GM19372 (cell line): Measurements from ENCODE around the gene SLC1A5.
"Not testable (repeated sequence)": the region's sequence is repeated elsewhere in the genome, so short reads cannot be mapped to it uniquely, and the experiment has no call there.

Experiments
- ATAC-seq: cut with Tn5 transposase; IDR thresholded peaks from one replicate; pipeline ENCODE4 v1.9.1; 2021; ENCODE audit warnings: mild to moderate bottlenecking, low read depth, moderate library complexity; ENCODE audit not compliant: unreplicated experiment

The SLC1A5 gene

GRCh38 chr19:46773018-46773399, 15.4 kb downstream of the SLC1A5 start:
- no peak for ATAC-seq

- ATAC-seq: no peak
Observed at GRCh38 chr19:46772170-46773017, 16.0 kb downstream of the SLC1A5 start.

- not testable (repeated sequence) for ATAC-seq
Observed at GRCh38 chr19:46768746-46769145, 19.6 kb downstream of the SLC1A5 start.

GRCh38 chr19:46766569-46767317, 21.7 kb downstream of the SLC1A5 start:
- no peak for ATAC-seq

GRCh38 chr19:46764817-46765291, 23.5 kb downstream of the SLC1A5 start:
- ATAC-seq: no peak

GRCh38 chr19:46762245-46762890, 26.0 kb downstream of the SLC1A5 start:
- ATAC-seq: no peak

- no peak for ATAC-seq
Observed at GRCh38 chr19:46761418-46761831, 27.0 kb downstream of the SLC1A5 start.

- not testable (repeated sequence) for ATAC-seq
Observed at GRCh38 chr19:46760897-46761296, 27.5 kb downstream of the SLC1A5 start.

- ATAC-seq: no peak
Observed at GRCh38 chr19:46760363-46760762, 28.0 kb downstream of the SLC1A5 start.

- ATAC-seq: no peak
Observed at GRCh38 chr19:46759817-46760333, 28.5 kb downstream of the SLC1A5 start.

GRCh38 chr19:46759206-46759605, 29.2 kb downstream of the SLC1A5 start:
- ATAC-seq: no peak

GRCh38 chr19:46756544-46756888, 31.9 kb downstream of the SLC1A5 start:
- ATAC-seq: no peak

- ATAC-seq: no peak
Observed at GRCh38 chr19:46755853-46756543, 32.4 kb downstream of the SLC1A5 start.

GRCh38 chr19:46755077-46755852, 33.1 kb downstream of the SLC1A5 start:
- ATAC-seq: no peak

- ATAC-seq: no peak
Observed at GRCh38 chr19:46753420-46754155, 34.8 kb downstream of the SLC1A5 start.

GRCh38 chr19:46748325-46749109, 39.9 kb downstream of the SLC1A5 start:
- no peak for ATAC-seq

- ATAC-seq: peak; percentile 63
Observed at GRCh38 chr19:46746281-46747057, 41.9 kb downstream of the SLC1A5 start, which contains the start of gene STRN4. STRN4 (minus strand) TSS chr19:46746450; CDS start chr19:46746430, 20 bp downstream.
